Ramos (cell line): ENCODE measurements around the gene LRRC1.

ENCODE experiments used
- in situ Hi-C: fragments of 300-500 bp; cut with MboI; formaldehyde crosslinking; loops from one replicate; pipeline ENCODE4 v1.14.3; 2022; ENCODE audit warnings: low sequenced_read_pairs; ENCODE audit not compliant: unreplicated experiment

The LRRC1 gene

DNA sequence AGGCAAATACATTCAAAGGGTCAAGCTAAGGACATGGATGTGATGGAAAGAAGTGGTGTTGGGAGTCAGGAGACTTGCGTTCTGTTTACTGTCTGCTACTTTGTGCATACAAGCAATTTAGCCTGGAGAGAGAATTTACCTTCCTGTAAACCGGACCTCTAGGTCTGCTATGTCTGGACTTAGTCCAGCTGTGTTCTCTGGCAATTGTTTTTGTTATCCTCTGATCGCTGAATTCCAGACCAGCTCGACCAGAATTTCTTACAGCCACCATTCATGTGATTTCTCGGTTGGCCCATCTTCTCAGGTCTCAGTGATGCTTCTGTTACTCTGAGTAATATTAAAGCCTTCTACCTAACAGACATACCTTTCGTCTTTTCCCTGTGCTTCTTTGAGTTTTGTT lies 75.2 kb downstream of the LRRC1 start:
- in situ Hi-C loops = no loop called here

DNA sequence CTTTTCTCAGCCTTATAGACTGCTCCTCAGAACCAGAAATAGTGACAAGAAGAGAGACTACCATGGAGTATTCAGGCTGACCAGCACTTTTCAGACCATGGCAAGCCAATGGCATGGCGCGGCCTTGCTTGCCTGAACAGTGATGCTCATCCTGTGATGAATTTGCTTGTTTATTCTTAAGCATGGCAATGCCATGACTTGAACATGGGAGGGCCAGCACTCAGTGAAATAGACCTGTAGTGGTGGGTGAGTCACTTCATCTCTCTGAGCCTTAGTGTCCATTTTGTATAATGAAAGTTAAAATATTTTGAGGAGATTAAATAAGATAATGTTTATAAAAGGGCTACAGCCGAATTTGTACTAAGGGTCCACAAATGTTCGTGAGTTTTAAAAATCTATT lies 79.1 kb downstream of the LRRC1 start:
- in situ Hi-C loops = no loop called here

DNA sequence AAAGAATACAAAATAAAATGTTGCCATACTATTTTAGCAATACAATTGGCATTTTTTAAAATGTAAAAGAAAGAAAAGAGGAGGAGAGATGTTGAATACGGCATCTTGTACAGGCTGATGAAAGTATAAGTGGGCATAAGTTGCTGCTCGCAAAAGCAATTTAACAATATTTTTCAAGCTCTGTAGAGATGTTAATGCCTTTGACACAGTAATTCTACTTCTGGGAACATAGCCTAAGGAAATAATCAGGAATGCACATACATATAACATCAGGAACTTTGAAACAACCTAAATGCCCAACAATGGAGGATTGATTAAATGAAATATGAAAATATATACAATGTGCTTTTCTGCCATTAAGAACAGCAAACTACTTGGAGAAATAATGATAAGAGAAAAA lies 80.2 kb downstream of the LRRC1 start:
- in situ Hi-C loops = no loop called here

DNA sequence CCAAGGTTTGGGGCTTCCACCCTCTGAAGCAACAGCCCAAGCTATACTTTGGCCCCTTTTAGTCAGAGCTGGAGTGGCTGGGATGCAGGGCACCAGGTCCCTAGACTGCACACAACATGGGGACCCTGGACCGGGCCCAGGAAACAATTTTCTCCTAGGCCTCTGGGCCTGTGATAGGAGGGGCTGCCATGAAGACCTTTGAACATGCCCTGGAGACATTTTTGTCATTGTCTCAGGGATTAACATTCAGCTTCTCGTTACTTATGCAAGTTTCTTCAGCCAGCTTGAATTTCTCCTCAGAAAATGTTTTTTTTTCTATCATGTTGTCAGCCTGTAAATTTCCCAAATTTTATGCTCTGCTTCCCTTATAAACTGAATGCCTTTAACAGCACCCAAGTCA lies 82.3 kb downstream of the LRRC1 start:
- in situ Hi-C loops = no loop called here

DNA sequence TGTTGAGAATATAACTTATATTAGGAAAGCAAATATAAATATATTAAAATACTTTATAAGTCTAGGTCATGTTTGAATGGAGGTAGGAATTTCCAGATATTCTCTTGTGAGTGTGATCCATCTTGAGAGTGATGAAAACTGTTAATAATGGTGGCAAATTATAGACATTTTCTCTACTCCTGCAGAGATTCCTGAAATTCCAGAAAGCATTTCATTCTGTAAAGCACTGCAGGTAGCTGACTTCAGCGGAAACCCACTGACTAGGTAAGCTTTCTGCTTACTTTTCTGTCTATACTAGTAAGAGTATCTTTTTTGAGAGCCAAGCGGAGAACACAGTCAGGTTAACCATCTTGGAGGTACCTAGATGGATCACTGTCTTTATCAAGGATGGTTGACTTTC lies 84.0 kb downstream of the LRRC1 start:
- in situ Hi-C loops = no loop called here

DNA sequence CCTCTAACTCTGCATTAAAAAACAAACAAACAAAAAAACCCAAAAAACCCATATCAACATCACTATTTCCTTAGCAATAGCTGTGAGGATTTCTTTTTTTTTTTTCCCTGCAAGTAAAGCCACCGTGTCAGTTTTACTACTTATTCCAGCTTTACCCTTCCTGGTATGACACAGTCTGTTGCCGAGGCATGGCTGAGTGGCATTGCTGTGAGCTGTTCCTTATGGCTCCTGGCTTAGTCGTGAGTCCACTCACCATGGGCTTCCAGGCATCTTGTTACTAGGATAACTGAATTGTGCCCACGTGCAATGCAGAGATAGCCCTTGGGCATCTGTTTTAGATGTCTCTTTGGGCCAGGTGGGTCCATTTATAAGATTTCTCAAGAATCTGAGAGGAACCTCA lies 84.8 kb downstream of the LRRC1 start:
- in situ Hi-C loops = no loop called here

DNA sequence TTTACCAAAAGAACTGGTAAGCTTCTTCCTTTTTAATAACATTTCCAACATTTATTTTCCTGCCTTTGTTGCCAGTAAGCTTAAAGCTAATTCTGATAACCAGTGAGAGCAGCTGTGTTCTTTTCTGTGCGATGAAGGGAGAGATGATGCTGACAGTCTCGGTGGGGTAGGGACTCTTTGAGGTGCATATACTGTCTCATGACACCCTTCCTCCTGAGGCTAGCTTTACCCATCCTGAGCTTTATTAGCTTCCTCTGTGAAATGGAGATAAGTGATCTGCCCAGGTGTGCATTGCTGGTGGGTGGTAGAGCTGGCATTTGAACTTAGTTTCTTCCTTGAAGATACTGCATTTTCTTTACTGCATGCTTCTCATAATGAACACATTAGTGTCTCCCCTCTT lies 92.5 kb downstream of the LRRC1 start:
- in situ Hi-C loops = no loop called here

DNA sequence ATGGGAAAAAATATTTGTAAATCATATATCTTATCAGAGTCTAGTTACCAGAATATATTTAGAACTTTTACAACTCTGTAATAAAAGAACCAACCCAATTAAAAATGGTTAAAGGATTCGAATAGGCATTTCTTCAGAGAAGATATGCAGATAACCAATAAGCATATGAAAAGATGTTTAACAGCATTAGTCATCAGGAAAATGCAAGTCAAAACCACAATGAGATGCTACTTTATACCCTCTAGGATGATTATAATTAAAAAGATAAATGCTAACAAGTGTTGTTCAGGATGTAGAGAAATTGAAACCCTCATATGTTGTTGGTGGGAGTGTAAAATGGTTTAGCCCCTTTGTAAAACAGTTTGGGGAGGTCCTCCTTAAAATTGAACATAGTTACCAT lies 94.1 kb downstream of the LRRC1 start:
- in situ Hi-C loops = no loop called here

DNA sequence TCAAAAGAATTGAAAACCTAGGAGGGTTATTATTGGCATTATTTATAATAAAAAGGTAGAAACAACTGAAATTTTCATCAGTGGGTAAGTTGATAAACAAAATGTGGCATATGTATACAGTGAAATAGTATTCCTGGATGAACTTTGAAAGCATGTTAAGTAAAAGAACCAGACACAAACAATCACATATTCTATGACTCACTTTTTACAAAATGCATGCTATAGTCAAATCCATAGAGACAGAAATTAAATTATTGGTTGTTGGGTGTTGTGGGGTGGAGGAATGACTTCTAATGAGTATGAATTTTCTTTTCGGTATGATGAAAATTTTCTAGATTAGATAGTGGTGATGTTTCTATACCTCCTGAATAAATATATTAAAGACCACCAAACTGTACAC lies 94.6 kb downstream of the LRRC1 start:
- in situ Hi-C loops = no loop called here

DNA sequence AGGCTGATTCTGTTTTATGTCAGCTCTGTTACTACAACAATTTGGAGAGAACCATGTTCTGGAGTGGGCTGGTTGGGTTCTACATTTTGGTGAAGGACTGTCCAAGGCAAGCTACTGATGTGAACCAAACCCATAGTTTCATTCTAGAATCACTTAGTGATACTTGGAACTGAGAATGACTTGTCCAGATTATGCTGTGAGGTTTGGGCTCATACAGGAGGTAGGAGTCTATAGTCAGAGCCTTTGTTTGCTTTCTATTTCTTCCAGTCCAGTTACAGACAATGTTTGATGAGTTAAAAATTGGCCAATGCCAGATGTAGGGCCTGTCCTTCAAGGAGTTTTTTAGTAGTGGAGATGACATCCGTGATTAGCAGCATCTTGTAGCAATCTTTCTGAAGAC lies 97.9 kb downstream of the LRRC1 start:
- in situ Hi-C loops = no loop called here

DNA sequence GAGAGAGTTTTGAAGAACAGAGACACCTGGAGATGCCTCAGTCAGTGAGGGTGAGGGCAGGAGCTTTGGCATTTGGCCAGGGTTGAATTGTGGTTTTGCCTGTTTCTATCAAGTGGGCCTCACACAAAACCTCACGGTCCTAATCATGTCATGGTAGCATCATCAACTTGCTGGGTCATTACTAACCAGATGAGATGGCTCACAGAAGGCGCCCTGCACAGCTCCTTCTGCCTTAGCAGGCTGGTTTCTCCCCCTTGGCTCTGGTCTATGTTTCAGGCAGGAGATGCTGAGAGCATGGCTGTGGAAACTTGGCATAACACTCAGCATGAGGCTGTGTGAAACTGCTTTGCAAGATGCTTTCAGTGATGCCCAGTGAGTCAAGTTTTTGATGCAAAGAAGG lies 99.3 kb downstream of the LRRC1 start:
- in situ Hi-C loops = no loop called here

DNA sequence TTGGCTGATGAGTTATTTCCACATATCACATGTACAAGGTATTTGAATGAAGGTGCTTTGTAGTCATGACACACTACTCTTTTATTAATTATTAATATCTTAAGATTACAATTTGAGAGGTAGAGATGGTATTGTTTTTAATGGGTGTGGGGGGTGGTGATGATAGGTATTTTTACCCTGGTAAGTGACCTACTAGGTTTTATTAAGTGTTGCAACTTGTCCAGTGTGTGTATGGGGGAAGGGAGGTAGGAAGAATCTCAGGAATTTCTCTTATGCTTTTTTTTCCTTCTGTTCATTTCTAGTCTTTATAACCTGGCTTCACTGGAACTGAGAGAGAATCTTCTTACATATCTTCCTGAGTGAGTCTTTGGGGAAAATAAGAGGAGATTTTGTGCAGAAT lies 101.4 kb downstream of the LRRC1 start:
- in situ Hi-C loops = no loop called here

DNA sequence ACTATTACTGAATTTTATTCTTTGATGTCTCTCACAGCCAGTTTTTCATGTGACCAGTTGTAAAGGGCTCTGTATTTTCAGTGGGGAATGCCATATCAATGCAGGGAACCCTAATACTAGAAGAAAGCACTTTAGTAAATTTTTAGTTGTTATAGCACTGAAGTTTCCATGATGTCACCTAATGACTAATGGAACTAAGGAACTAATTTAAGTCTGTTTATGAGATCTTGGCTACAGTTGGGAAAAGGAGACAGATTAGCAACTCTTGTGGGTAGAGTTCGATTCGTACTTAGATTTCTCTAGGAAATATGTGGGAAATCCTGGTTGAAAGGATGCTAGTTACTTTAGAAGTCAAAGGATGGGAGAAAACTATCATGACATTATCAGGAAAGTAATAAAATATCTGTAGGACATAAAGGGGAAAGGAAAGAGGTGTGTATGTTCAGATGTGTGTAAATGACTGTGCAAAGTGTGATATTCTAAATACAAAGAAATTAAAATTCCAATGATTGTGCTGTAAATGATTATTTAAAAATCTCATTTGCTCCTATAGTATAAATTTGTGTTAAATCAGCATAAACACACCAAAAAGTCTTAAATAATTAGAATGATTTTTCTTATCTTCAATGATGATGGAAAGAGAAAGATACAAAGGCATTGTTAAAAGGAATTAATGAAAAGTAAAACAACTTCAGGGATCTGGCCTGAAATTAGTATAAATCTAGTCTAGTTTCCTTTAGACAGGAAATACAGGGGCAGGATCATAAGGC lies 103.4 kb downstream of the LRRC1 start:
- in situ Hi-C loops = no loop called here

DNA sequence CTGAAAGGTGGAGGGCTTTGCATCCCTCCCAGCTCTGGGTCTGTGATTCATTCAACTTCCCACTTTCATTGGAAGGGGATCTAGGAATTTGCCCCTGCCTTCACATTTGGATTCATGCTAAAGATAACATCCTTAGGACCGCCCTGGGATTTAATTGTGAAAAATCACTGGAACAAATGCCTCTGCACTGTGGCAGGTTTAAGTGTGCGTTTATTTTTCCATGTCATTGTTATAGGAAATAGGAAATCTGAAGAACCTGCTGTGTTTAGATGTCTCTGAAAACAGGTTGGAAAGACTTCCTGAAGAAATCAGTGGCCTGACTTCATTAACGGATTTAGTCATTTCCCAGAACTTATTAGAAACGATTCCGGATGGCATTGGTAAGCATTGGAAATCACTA lies 104.7 kb downstream of the LRRC1 start:
- in situ Hi-C loops = no loop called here

DNA sequence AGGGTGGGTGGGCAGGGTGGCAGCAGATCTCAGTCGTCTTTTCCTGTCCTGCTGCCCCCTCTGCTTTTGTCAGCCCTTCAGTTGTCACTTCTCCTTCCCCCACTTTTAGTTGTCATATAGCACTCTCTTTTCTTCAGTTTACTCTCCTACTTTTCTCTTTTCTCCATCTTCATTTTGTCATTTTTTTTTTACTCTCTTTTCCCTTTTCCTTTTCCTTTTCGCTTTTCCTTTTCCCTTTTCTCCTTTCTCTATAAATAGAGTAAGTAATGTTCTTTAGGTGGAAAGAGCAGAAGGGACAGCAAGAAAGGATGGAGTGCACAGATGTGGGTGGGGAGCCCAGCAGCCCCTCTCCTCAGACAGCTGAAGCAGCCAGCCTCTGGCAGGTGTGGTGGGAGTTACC lies 108.6 kb downstream of the LRRC1 start:
- in situ Hi-C loops = no loop called here

DNA sequence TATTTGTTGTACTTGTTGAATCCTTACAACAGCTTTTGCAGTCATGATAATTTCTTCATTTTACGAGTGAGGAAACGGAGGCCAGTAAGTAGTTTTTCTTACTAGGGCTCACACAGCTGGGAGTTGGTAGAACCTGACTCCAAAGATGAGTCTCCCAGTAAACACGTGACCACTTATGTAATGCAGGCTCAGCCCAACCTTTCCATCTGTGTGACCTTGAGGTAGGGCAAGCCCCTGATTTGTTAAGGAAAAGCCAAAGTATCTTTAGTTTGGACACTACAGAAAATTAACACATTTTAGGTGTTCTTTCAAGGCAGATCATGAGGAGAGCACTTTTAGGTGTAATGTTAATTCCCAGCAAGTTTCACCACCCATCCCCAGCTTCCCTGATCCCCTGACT lies 111.3 kb downstream of the LRRC1 start:
- in situ Hi-C loops = no loop called here

DNA sequence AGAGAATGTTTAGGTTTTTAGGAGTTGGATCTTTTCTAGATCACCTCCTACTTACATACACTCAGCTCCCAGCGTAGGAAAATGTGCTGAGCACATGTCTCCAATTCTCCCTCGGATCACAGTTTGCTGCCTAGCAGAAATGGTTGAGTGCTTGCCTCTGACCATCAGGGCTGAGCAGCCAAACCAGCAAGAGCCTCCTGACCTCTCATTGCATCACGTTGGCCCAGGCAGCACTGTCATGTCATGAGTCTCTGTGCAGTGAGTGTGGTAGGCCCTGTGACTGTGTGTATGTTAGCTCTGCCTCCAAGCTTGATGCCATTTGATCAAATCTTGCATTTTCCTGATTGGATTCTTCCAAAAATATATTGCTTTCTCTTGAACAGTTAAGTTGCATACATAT lies 112.0 kb downstream of the LRRC1 start:
- in situ Hi-C loops = no loop called here

DNA sequence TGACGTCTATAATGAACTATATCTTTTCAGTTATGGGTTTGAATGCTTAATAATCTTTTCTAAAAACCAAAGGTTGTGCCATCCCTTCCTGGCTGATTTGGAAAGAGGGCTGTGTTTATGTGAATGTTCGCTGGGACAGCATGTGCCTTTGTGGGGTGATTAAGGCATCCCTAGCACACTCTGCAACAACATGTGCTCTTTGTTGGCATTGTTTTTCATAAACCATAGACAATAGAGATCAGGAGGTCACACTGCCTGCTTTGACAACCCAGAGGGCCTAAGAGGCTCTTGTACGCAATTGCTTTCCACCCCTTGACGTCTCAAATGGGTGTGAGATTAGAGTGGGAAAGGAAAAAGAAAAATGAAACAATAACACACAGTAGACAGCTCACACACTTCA lies 116.0 kb downstream of the LRRC1 start:
- in situ Hi-C loops = no loop called here

DNA sequence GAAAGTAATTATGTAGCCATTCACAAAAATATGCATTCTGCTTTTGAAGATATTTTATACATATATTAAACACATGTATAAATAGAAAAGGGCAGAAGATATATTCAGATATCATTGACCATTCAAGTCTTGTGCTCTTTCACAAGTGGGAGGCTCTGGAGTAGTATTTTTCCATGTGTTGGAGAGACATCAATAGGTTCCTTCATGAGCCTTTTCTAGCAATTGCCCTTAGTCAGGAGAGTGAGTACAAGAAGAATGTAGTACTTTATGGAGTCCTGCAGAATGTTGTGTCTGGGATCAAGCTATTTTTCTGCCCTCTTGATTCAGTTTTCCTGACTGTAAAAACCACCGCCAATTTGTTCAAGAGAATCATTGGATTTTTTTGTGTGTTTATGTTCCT lies 117.9 kb downstream of the LRRC1 start:
- in situ Hi-C loops = no loop called here

DNA sequence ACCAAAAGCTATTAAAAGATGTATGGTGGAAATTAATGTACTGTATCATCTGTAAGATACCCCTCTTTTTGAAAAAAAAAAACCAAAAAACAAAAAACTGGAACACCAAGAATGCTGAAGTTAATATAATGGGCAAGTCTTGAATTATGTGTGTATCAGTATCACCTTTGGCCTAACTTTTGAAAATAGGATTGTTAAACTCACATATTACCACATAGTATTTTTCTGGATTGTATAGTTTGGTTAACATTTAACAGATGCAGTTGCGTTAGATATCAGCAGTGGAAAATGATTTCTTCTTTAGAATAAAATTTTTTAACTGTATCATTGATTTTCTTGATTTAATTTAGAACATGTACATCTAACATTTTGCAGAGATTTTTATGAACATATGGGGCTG lies 118.5 kb downstream of the LRRC1 start:
- in situ Hi-C loops = no loop called here

DNA sequence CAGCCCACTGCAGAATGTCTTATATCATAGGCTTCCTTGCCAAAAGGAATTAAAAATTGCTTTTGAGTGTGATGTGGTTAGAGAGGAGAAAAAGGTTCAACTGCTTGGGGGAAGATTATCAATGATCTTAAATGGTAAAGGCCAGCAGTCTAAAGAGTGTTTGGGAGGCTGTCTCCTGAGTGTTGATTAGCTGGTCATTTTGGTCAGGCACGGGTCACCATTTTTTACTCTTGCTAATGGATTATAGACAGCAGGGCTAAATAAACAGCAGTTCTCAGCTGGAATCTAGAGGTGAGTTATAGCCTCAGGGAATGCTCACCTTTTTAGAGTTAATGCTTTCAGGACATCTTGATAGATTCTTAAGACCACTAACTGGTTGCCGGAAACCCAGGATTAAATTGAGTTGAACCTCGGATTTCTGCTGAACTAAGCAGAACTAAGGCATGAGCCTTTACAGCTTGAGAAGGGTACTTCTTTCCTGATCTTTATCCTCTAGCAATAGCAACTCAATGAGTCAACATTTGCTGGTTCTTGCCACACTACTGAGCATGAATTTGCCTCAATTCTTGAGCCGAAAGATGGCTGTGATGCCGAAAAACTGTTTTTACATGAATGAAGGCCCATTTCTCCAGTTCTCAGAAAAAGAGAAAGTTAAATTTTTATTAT lies 120.4 kb downstream of the LRRC1 start:
- in situ Hi-C loops = no loop called here

DNA sequence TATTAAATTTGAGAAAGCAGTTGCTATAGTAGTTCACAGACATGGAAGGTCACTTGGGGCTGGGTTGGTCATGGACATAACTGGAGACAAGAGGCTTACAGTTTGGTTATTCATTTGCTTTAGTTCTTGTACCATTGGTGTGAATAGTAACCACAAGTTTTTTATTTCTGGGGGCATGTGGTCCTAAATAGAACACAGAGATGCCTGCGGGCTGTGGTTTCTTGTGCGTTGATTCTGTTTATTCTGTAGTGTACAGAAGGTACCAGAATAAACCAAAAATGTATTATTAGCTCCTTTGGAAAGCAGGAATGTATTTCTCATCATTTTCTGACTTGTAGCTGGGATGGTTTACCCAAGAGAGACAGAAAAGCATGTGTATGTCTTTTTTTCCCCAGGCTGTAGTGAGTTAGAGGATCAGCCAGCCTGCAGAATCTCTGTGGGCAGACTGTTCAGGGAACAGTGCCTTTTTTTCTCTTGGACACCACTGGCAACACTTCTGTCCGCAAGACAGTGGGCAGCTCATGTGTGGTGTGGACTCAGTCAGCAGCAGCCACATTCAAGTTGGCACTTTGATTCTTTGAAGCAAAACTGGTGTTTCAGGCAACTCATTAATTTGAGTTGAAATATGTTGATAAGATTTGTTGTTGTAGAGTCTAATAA lies 122.1 kb downstream of the LRRC1 start:
- in situ Hi-C loops = no loop called here
